HCT116 (cell line): ENCODE measurements around the gene GRB2. TPM values are rescaled to one million over a fixed set of nuclear protein-coding genes. Genes with fewer than 3 reads are reported as not detected.

Experiments used
- ATAC-seq: fragments of 200-7000 bp; cut with Tn5 transposase; 2 replicates; pipeline ENCODE4 v1.9.1; 2020; ENCODE audit warnings: mild to moderate bottlenecking, moderate library complexity
- BruUV-seq: library from RNA; stranded (reverse); fragments of 400-500 nt; replicated peaks from 2 replicates; lab custom pipeline; 2021; lab: Mats Ljungman, UMichigan
- CTCF ChIA-PET: fragments of 300-600 bp; sonication (Branson Sonifier 250); formaldehyde crosslinking; loops from one replicate; lab custom pipeline; 2021; ENCODE audit warnings: antibody characterized with exemption; lab: Charles Lee
- POLR2A ChIA-PET: fragments of 300-600, 350-600 bp; sonication (Branson Sonifier 250); formaldehyde crosslinking; loops from one replicate; lab custom pipeline; 2021; ENCODE audit warnings: antibody characterized with exemption; lab: Charles Lee
- RAD21 ChIA-PET, 2 experiments: fragments of 300-600 bp; sonication (Branson Sonifier 250); formaldehyde crosslinking; loops; one replicate each; lab custom pipeline; 2023; ENCODE audit warnings: low total read pairs in 2 of 2; ENCODE audit not compliant: uncharacterized antibody in 2 of 2, unreplicated experiment in 2 of 2, low non-redundant PET in 1 of 2; lab: Charles Lee
- DNase-seq: peaks from one replicate; pipeline ENCODE4 v3.0.0-alpha.2; 2010; ENCODE audit warnings: low read depth, low spot score
- H2AFZ ChIP-seq: fragments of 200-600 bp; shearing (Covaris generic), sonication (generic); 2 replicates; pipeline ENCODE4 v1.6.1; 2017; ENCODE audit warnings: low read depth, mixed run types, mixed read lengths, antibody characterized with exemption, low read length; ENCODE audit not compliant: poor library complexity, severe bottlenecking
- H3K27ac ChIP-seq: 2 replicates; pipeline ENCODE4 v1.5.1; 2012; ENCODE audit warnings: low read depth, low read length
- H3K27me3 ChIP-seq: fragments of 200-600 bp; sonication (generic); 2 replicates; pipeline ENCODE4 v1.6.1; 2016; ENCODE audit warnings: mixed run types, low read length, mixed read lengths; ENCODE audit not compliant: insufficient read depth
- H3K36me3 ChIP-seq, 2 experiments: fragments of 200-500 bp in 1 of 2; fragments of 200-600 bp in 1 of 2; sonication (Bioruptor generic) in 1 of 2; sonication (generic) in 1 of 2; 2 replicates each; pipeline versions ENCODE4 v1.5.1 to v1.6.1; 2014 to 2016; ENCODE audit warnings: low read length in 2 of 2, inconsistent platforms in 1 of 2, mixed read lengths in 1 of 2, mixed run types in 1 of 2; ENCODE audit not compliant: insufficient read depth in 2 of 2, control insufficient read depth in 1 of 2
- H3K4me1 ChIP-seq, 2 experiments: fragments of 200-600 bp in 1 of 2; sonication (generic) in 1 of 2; 2 replicates each; pipeline versions ENCODE4 v1.5.1 to v1.6.1; 2012 to 2017; ENCODE audit warnings: low read length in 2 of 2, inconsistent platforms in 1 of 2, mild to moderate bottlenecking in 1 of 2, mixed read lengths in 1 of 2, mixed run types in 1 of 2, moderate library complexity in 1 of 2; ENCODE audit not compliant: insufficient read depth in 2 of 2, control insufficient read depth in 1 of 2
- H3K4me2 ChIP-seq: fragments of 200-600 bp; sonication (generic); 2 replicates; pipeline ENCODE4 v1.6.1; 2017; ENCODE audit warnings: mixed run types, low read length, mixed read lengths
- H3K4me3 ChIP-seq, 2 experiments: fragments of 200-600 bp in 1 of 2; sonication (generic) in 1 of 2; replicated peaks in 1 of 2; 2 replicates each; pipeline ENCODE4 v1.5.1; 2011 to 2016; ENCODE audit warnings: low read length in 2 of 2, control low read depth in 1 of 2, low read depth in 1 of 2, mild to moderate bottlenecking in 1 of 2, mixed read lengths in 1 of 2, mixed run types in 1 of 2
- H3K79me2 ChIP-seq: fragments of 200-600 bp; sonication (generic); 2 replicates; pipeline ENCODE4 v1.6.1; 2017; ENCODE audit warnings: mild to moderate bottlenecking, mixed run types, low read length, moderate library complexity, mixed read lengths; ENCODE audit not compliant: insufficient read depth
- H3K9ac ChIP-seq: fragments of 200-600 bp; sonication (generic); 2 replicates; pipeline ENCODE4 v1.6.1; 2016; ENCODE audit warnings: low read length, mixed read lengths
- H3K9me2 ChIP-seq: fragments of 200-600 bp; sonication (generic), shearing (Covaris generic); 2 replicates; pipeline ENCODE4 v1.6.1; 2017; ENCODE audit warnings: mixed run types, mild to moderate bottlenecking, moderate library complexity; ENCODE audit not compliant: insufficient read depth
- H3K9me3 ChIP-seq, 2 experiments: fragments of 200-500 bp in 1 of 2; fragments of 200-600 bp in 1 of 2; sonication (Bioruptor generic) in 1 of 2; sonication (generic) in 1 of 2; 2 replicates each; pipeline ENCODE4 v1.6.1; 2014 to 2017; ENCODE audit warnings: low read length in 2 of 2, mixed read lengths in 2 of 2, inconsistent platforms in 1 of 2, low read depth in 1 of 2, mild to moderate bottlenecking in 1 of 2, mixed run types in 1 of 2, moderate library complexity in 1 of 2; ENCODE audit not compliant: control insufficient read depth in 1 of 2, insufficient read depth in 1 of 2
- H4K20me1 ChIP-seq: fragments of 200-600 bp; sonication (generic), shearing (Covaris generic); 2 replicates; pipeline ENCODE4 v1.6.1; 2017; ENCODE audit warnings: mixed run types, mild to moderate bottlenecking, moderate library complexity; ENCODE audit not compliant: insufficient read depth
- CBX3 ChIP-seq: IDR thresholded peaks from 2 replicates; pipeline ENCODE4 v1.6.1; 2012; ENCODE audit warnings: low read depth
- CTCF ChIP-seq, 3 experiments: fragments of 200-600 bp in 1 of 3; sonication (generic) in 1 of 3; IDR thresholded peaks in 2 of 3; conservative IDR thresholded peaks in 1 of 3; 2 replicates each; pipeline ENCODE4 v1.5.1; 2012 to 2017; ENCODE audit warnings: low read depth in 2 of 3, low read length in 2 of 3, antibody characterized with exemption in 1 of 3, borderline replicate concordance in 1 of 3, control low read depth in 1 of 3, mild to moderate bottlenecking in 1 of 3, mixed read lengths in 1 of 3, mixed run types in 1 of 3, moderate library complexity in 1 of 3; ENCODE audit not compliant: insufficient read depth in 1 of 3
- ELF1 ChIP-seq: IDR thresholded peaks from 2 replicates; pipeline ENCODE4 v1.6.1; 2012; ENCODE audit warnings: low read depth, borderline replicate concordance
- EZH2 ChIP-seq: fragments of 200-600 bp; sonication (generic); IDR thresholded peaks from 2 replicates; pipeline ENCODE4 v1.6.1; 2017; ENCODE audit warnings: antibody characterized with exemption, mixed run types
- EZH2phosphoT487 ChIP-seq: fragments of 200-600 bp; IDR thresholded peaks from 2 replicates; pipeline ENCODE4 v1.6.1; 2018; ENCODE audit warnings: antibody characterized with exemption, borderline replicate concordance
- JUND ChIP-seq: IDR thresholded peaks from 2 replicates; pipeline ENCODE4 v1.6.1; 2012
- MAX ChIP-seq: IDR thresholded peaks from 2 replicates; pipeline ENCODE4 v1.6.1; 2012
- RAD21 ChIP-seq: IDR thresholded peaks from 2 replicates; pipeline ENCODE4 v1.6.1; 2012; ENCODE audit warnings: low read depth, mild to moderate bottlenecking
- SP1 ChIP-seq: IDR thresholded peaks from 2 replicates; pipeline ENCODE4 v1.6.1; 2012; ENCODE audit warnings: low read depth
- ZFX ChIP-seq: fragments of 450-650 bp; IDR thresholded peaks from 2 replicates; pipeline ENCODE4 v1.6.1; 2017
- intact Hi-C: fragments of 100-400 bp; cut with micrococcal nuclease; formaldehyde crosslinking; loops from 2 replicates; pipeline ENCODE4 v1.10.0; 2022
- total RNA-seq: library from RNA; stranded (reverse); gene quantifications from one replicate; pipeline ENCODE4 v1.2.1, GENCODE V29; 2021; ENCODE audit not compliant: unreplicated experiment

Gene GRB2
- total RNA-seq, 1 experiment from 2014 or later: 146 TPM

- Histone ChIP-seq H3K4me1 (no peaks in the 10 kb centered on the region), H3K27me3 (no peaks in the 10 kb centered on the region), H2AFZ (no peak overlapping the region), H3K9ac (no peak overlapping the region), H4K20me1 (no peaks in the 10 kb centered on the region; the same call in 1 of the 2 replicates), H3K9me3 (no peaks in the 10 kb centered on the region), H3K36me3 (peaks cover 5 to 6% of the 10 kb centered on the region in 2 experiments; a peak in 3 of 4 replicates), H3K79me2 (peaks cover 36% of the 10 kb centered on the region)
- intact Hi-C loops: no loop called here
- ChIA-PET CTCF (no interaction called here), POLR2A (no interaction called here)
- DNase-seq: no peak
- TF ChIP-seq ELF1: no peak
- TF ChIP-seq CTCF (IDR thresholded peaks at IDR 0.05 in 2 of 3, conservative IDR thresholded peaks at IDR 0.05 in 1 of 3; ENCODE audit: borderline replicate concordance in 1 of 3, insufficient read depth in 1 of 3, low read depth in 2 of 3, low read length in 2 of 3): no peak
- TF ChIP-seq ZFX: no peak
- TF ChIP-seq SP1: no peak
- TF ChIP-seq EZH2phosphoT487: no peak
- TF ChIP-seq CBX3: no peak
- no peak for TF ChIP-seq JUND
- TF ChIP-seq, all 23 proteins: peak for 0
- ATAC-seq: no peak
- BruUV-seq: no TSS peak
- Histone ChIP-seq H3K4me3 (no peak overlapping the region), H3K27ac (no peak overlapping the region), H3K4me2 (no peak overlapping the region), H3K9me2 (no peaks in the 10 kb centered on the region)
- RAD21 ChIA-PET: no interaction called here
Measured at GRCh38 chr17:75327757-75328156, 77.7 kb downstream of the GRB2 start.

- Histone ChIP-seq H3K36me3 (peaks cover 6 to 15% of the 10 kb centered on the region in 2 experiments; a peak in 3 of 4 replicates), H3K4me2 (no peak overlapping the region)
- no TSS peak for BruUV-seq
- POLR2A ChIA-PET: no interaction called here
- no peak for ATAC-seq
- no peak for TF ChIP-seq RAD21
- no peak for TF ChIP-seq EZH2
- TF ChIP-seq CTCF (IDR thresholded peaks at IDR 0.05 in 2 of 3, conservative IDR thresholded peaks at IDR 0.05 in 1 of 3; ENCODE audit: borderline replicate concordance in 1 of 3, insufficient read depth in 1 of 3, low read depth in 2 of 3, low read length in 2 of 3): no peak
- no peak for TF ChIP-seq MAX
- TF ChIP-seq, all 23 proteins: peak for 0
- Histone ChIP-seq H3K9me3 (no peaks in the 10 kb centered on the region), H2AFZ (no peak overlapping the region), H3K9ac (no peak overlapping the region), H3K9me2 (no peaks in the 10 kb centered on the region), H3K4me3 (no peak overlapping the region), H3K27ac (no peak overlapping the region), H3K79me2 (peaks cover 32% of the 10 kb centered on the region), H3K27me3 (no peaks in the 10 kb centered on the region), H4K20me1 (no peaks in the 10 kb centered on the region; the same call in 1 of the 2 replicates), H3K4me1 (no peaks in the 10 kb centered on the region)
- intact Hi-C loops: no loop called here
- ChIA-PET CTCF (interaction anchor here (1.1 kb wide), 1 partner anchor 68 kb away, joined by 3 read pairs; no protein-coding TSS in a partner anchor), RAD21 (no interaction called here)
- DNase-seq: no peak
Measured at GRCh38 chr17:75326226-75326848, 79.1 kb downstream of the GRB2 start.
